DMS 273 (cell line): ENCODE data around the gene RBPJL.

Experiments
- DNase-seq: peaks from one replicate; lab custom pipeline; 2025; ENCODE audit not compliant: unreplicated experiment; lab: John Stamatoyannopoulos, UW

Gene RBPJL

DNA sequence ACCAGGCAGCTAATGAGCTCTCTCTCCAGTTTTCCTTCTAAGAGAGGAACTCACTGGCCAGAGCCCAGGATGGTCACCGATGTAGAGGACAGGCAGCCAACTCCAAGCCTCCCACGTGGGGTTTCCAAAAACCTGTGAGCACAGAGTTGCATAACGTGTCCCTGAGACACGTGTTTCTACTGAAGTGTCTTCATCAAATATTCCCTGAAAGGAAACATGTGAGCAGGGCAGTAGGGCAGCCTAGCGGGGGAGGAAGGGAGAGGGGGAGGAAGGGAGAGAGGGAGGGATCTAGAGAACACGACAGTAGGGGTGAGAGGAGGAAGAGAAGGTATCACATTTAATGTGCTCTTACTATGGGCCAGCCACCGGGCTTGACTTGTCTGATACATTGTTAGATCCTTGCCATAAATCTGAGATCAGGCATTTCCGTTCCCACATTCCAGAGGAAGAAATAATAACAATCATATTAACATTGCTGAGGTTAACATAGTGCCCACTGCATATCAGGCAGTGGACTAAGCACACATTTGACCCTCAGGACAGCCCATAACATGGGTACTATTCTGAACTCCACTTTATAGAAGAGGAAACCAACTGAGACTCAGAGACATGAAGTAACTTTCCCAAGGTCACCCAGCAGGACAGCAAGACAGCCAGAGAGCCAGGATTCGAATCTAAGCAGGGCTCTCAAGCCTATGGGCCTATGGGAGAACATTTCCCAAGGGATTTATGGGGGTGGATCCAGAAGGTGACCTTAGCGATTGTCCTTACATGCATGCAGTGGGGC, 51.8 kb downstream of the RBPJL start:
- no peak for DNase-seq

DNA sequence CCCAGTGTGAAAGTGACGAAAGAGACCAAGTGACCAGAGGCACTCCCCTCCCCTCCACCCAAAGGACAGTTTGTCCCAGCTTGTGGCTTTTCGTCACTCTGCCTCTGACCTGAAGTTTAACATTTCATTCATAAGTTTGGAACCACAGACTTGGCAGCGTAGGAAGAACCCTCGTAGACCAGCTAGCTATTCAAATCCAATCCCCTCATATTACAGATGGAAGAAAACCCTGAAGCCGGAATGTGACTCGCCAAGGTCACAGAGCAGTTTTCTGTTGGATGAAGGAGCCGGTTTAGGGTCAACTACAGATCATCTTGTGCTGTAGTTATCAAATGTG, 52.4 kb downstream of the RBPJL start:
- DNase-seq = no peak

DNA sequence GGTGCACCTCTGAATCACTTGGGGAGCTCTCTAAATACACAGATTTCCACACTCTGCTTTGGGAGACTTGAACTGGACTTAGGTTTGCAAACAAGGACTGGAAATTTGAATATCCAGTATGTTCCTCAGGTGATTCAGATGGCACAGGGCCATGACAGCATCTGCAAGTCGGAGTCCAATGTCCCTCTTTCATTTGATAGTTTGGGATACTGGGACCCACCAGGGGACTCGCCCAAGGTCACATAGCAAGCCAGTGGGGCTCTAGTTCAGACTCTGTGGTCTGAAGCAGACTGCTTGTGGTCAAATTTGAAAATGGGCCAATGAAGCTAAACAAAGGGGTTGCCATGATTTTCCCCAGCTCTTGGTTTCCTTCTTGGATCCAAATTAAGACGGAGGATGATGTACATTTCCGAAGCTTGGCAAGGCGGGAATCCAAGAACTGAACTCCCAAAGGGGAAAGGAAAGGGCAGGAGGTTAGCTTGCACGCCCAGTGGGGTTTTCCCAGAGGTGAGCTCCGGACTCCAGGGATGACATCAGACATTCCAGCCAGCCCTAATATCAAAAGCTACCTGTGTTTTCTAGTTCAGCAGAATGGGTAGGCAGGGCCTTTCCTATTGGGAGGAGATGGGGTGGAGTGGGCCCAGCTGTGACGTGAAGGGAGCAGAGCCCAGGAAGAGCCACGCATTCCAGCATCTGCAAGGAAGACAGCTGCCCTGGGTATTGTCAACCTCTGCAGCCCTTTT, 52.9 kb downstream of the RBPJL start:
- DNase-seq = no peak

DNA sequence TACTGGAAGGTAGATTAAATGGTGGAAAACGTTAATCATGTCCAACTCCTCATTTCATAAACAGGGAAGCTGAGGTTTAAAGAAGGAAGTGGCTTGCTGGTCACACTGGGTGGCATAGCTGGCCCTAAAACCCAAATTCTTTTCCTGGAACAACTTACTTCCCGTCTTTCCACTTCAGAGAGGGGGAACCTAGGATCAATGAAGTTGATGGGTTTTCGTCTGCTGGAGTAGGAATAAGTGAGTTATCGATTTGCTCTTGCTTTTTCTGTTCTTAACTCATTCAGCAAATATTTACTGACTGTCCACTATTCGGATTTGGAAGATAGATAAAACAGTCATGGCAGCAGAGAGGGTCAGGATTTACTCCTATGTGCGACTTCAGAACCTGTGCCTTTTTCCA, 55.2 kb downstream of the RBPJL start:
- no peak for DNase-seq

DNA sequence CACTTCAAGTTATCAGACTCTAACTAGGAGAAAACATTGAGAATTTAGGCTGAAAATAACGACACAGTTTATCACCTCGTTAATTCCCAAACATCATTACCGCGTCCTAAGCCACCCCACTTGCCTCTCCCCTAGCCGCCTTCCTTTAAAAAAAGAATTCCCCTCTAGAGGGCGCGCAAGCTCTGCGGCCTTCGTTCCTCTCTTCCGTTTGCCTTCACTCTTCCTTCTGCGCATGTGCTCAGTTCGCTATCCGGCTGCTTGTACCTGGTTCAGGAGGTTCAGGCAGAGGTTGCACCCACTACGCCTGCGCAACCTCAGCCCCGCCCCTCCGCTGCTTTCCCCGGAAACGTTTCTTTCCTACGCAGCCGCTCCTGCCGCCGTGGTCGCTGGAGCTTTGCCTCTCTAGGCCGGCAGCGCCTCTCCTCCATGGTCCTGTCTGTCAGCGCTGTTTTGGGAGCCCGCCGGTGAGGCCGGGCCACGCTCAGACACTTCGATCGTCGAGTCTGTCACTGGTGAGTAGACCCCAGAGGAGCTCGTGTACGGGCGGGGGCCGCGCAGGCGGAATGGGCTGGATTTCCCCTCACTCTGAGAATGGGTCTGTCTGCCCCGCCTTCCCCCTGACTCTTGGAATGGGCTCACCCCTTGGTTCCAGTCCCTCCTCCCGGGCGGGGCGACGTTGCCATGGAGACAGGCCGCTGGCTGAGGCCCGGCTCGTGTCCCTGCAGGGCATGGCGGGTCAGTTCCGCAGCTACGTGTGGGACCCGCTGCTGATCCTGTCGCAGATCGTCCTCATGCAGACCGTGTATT, 56.4 kb downstream of the RBPJL start, which contains the start of gene SYS1:
TSS of gene SYS1 (plus strand) at position 353 of the 807 bp plus-strand sequence. CDS start at position 729, 376 bp downstream.
- DNase-seq = peak; percentile 98

DNA sequence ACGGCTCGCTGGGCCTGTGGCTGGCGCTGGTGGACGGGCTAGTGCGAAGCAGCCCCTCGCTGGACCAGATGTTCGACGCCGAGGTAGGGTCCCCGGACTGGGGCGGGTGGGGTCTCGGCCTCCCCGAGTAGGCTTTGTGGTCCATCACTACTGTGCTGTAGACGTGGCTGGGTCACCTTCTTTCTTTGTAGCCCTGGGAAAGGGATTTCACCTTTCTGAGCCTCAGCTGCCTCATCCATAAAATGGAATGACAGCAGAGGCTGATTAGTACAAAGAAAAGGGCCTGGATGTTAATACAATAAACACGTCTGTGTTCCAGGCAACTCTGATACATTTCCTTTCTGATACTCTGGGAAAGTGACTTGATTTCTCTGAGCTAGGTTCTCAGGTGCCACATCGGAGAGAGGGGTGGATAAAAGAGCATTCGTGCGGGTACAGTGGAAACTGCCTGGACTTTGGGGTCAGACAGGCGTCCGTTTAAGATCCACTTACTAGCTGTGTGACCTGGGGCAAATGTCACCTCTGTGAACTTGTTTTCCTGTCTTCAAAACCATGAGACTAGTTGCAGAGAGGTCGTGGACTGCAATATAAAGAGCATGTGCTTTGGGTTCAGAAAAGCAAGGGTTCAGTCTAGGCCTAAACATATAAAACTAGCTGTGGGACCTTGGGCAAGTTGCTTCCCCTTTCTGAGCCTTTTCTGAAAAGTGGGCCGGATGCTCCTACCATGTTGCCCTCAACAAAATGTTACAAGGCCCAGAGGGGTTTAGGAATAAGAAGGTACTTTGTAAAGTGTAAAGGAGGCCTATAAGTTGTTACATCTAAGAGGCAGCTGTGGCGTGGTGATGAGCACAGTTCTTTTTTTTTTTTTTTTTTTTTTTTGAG, 57.2 kb downstream of the RBPJL start:
- no peak for DNase-seq

DNA sequence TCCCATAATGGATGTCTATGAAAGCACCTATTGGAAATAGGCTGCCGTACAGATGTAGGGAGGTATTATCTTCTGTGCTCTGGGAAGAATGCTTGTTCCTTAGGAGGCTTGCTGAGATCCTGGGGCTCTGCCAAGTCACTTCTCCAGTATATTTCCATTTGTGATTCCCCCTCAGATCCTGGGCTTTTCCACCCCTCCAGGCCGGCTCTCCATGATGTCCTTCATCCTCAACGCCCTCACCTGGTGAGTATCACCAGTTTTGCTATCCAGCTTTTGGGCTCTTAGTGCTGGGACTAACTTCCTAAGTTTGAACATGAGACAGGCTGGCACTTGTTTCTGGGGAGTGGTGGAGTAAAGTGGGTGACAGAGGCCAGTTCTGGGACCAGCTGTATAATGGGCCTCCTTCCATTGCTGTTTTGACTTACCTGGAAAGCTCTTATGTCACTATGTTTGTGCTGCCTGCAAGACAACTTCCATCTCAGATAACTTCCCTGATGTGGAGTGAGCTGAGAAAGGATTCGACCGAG, 58.9 kb downstream of the RBPJL start:
- no peak for DNase-seq

DNA sequence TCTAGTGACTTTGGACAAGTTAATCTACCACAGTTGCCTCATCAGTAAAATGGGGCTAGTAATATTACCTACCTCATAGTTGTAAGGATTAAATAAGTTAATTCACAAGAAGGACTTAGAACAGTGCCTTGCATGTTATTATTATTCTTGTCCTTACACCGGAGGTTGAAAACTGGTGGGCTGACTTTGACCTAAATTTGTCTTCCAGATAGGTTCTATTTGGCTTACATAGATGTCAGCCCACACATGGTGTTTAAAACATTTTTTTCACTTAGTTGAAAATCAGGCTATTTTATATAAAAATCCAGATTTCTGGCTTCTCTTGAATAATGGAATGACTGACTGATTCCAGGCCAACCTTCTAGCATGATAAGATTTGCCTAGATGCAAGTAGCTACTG, 59.6 kb downstream of the RBPJL start:
- no peak for DNase-seq

DNA sequence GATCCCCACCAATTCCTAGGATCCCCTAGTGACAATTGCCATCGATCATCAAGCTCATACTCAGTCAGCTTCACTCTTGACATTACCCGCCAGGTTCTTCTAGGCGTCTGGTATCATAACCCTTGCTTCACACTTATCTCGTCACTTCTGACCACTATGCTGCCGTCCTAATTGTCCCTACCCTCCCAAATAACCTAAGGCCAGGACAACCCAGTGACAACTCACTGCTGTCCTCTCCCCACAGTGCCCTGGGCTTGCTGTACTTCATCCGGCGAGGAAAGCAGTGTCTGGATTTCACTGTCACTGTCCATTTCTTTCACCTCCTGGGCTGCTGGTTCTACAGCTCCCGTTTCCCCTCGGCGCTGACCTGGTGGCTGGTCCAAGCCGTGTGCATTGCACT, 60.0 kb downstream of the RBPJL start:
- DNase-seq = no peak

DNA sequence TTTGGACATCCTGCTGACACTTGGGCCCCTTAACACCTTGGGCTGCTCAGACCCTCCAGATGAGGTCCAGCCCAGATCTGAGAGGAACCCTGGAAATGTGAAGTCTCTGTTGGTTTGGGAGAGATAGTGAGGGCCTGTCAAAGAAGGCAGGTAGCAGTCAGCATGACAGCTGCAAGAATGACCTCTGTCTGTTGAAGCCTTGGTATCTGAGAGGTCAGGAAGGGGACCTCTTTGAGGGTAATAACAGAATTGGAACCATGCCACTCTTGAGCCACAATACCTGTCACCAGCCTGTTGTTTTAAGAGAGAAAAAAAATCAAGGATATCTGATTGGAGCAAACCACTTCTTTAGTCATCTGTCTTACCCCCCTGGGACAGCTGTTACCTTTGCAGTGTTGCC, 60.5 kb downstream of the RBPJL start:
- DNase-seq = no peak
